Ishikawa (cell line): ENCODE measurements around the gene KIF6.

Experiments used
- CEBPB ChIP-seq: IDR thresholded peaks from 2 replicates; pipeline ENCODE4 v1.6.1; 2012
- EGR1 ChIP-seq: IDR thresholded peaks from 2 replicates; pipeline ENCODE4 v1.6.1; 2012
- EP300 ChIP-seq: IDR thresholded peaks from 2 replicates; pipeline ENCODE4 v1.6.1; 2012; ENCODE audit warnings: borderline replicate concordance
- FOXM1 ChIP-seq: IDR thresholded peaks from 2 replicates; pipeline ENCODE4 v1.6.1; 2012; ENCODE audit warnings: low read depth, borderline replicate concordance
- RAD21 ChIP-seq: IDR thresholded peaks from 2 replicates; pipeline ENCODE4 v1.6.1; 2012; ENCODE audit warnings: low read depth
- TAF1 ChIP-seq: IDR thresholded peaks from 2 replicates; pipeline ENCODE4 v1.6.1; 2012; ENCODE audit warnings: low read depth, mild to moderate bottlenecking
- TEAD4 ChIP-seq: IDR thresholded peaks from 2 replicates; pipeline ENCODE4 v1.6.1; 2012
- TF ChIP-seq, protein P1 (sequence below): IDR thresholded peaks from 2 replicates; pipeline ENCODE4 v1.6.1; 2012
- TF ChIP-seq, protein P2 (sequence below): IDR thresholded peaks from 2 replicates; pipeline ENCODE4 v1.6.1; 2012; ENCODE audit warnings: low read depth, mild to moderate bottlenecking

DNA sequence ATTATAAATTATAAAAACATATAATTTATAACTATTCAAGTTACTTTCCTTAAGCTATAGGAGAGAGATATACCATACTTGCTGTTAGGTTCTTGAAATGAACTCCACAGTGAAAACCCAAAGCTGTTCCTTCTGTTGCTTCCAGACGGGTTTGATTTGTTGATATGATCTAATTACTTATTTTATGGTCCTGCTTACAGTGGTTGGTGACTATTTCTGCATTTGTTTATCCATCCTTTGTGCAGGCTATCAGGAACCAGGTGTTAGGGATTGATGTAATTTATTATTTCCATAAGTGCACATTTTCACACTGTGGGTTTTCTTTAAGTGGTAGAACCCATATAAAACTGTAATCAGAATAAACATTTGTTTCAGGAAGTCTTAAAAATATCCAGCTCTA, 167.1 kb downstream of the KIF6 start:
- TF ChIP-seq TAF1 (no peak), CEBPB (no peak), EGR1 (no peak), EP300 (no peak), RAD21 (no peak), FOXM1 (no peak), TEAD4 (no peak)
- TF ChIP-seq, protein P1, sequence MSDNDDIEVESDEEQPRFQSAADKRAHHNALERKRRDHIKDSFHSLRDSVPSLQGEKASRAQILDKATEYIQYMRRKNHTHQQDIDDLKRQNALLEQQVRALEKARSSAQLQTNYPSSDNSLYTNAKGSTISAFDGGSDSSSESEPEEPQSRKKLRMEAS, result no peak
- TF ChIP-seq, protein P2, sequence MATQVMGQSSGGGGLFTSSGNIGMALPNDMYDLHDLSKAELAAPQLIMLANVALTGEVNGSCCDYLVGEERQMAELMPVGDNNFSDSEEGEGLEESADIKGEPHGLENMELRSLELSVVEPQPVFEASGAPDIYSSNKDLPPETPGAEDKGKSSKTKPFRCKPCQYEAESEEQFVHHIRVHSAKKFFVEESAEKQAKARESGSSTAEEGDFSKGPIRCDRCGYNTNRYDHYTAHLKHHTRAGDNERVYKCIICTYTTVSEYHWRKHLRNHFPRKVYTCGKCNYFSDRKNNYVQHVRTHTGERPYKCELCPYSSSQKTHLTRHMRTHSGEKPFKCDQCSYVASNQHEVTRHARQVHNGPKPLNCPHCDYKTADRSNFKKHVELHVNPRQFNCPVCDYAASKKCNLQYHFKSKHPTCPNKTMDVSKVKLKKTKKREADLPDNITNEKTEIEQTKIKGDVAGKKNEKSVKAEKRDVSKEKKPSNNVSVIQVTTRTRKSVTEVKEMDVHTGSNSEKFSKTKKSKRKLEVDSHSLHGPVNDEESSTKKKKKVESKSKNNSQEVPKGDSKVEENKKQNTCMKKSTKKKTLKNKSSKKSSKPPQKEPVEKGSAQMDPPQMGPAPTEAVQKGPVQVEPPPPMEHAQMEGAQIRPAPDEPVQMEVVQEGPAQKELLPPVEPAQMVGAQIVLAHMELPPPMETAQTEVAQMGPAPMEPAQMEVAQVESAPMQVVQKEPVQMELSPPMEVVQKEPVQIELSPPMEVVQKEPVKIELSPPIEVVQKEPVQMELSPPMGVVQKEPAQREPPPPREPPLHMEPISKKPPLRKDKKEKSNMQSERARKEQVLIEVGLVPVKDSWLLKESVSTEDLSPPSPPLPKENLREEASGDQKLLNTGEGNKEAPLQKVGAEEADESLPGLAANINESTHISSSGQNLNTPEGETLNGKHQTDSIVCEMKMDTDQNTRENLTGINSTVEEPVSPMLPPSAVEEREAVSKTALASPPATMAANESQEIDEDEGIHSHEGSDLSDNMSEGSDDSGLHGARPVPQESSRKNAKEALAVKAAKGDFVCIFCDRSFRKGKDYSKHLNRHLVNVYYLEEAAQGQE, result no peak
